ENCODE results near the gene LRRC63. TPM values are rescaled to one million over a fixed set of nuclear protein-coding genes. Genes with fewer than 3 reads are reported as not detected.

The LRRC63 gene
- total RNA-seq, 1 experiment from 2014 or later = not detected

- DNase-seq (ENCODE audit: low spot score) = no peak
- in situ Hi-C loops (cut with HindIII; ENCODE audit: low sequenced_read_pairs) = no loop called here
Measured at GRCh38 chr13:46296115-46296822, 84.5 kb downstream of the LRRC63 start.

- no peak for DNase-seq (ENCODE audit: low spot score)
- in situ Hi-C loops (cut with HindIII; ENCODE audit: low sequenced_read_pairs) = no loop called here
Measured at GRCh38 chr13:46296921-46297320, 85.2 kb downstream of the LRRC63 start.

- DNase-seq (ENCODE audit: low spot score) = no peak
- in situ Hi-C loops (cut with HindIII; ENCODE audit: low sequenced_read_pairs) = no loop called here
Measured at GRCh38 chr13:46297361-46297811, 85.7 kb downstream of the LRRC63 start.

- in situ Hi-C loops (cut with HindIII; ENCODE audit: low sequenced_read_pairs) = no loop called here
- DNase-seq (ENCODE audit: low spot score) = no peak
Measured at GRCh38 chr13:46303742-46304385, 92.1 kb downstream of the LRRC63 start.

- no peak for DNase-seq (ENCODE audit: low spot score)
- in situ Hi-C loops (cut with HindIII; ENCODE audit: low sequenced_read_pairs) = no loop called here
Measured at GRCh38 chr13:46304546-46304945, 92.8 kb downstream of the LRRC63 start.

- in situ Hi-C loops (cut with HindIII; ENCODE audit: low sequenced_read_pairs) = no loop called here
- DNase-seq (ENCODE audit: low spot score) = no peak
Measured at GRCh38 chr13:46307554-46307953, 95.8 kb downstream of the LRRC63 start.

- in situ Hi-C loops (cut with HindIII; ENCODE audit: low sequenced_read_pairs) = no loop called here
- DNase-seq (ENCODE audit: low spot score) = no peak
Measured at GRCh38 chr13:46310066-46310465, 98.3 kb downstream of the LRRC63 start.

GRCh38 chr13:46311217-46311616, 99.5 kb downstream of the LRRC63 start:
- in situ Hi-C loops (cut with HindIII; ENCODE audit: low sequenced_read_pairs) = no loop called here

GRCh38 chr13:46313024-46313423, 101.3 kb downstream of the LRRC63 start:
- DNase-seq (ENCODE audit: low spot score) = no peak
- in situ Hi-C loops (cut with HindIII; ENCODE audit: low sequenced_read_pairs) = no loop called here

More at GRCh38 chr13:46311217-46311616, 99.5 kb downstream of the LRRC63 start:
- no peak for DNase-seq (ENCODE audit: low spot score)

- in situ Hi-C loops (cut with HindIII; ENCODE audit: low sequenced_read_pairs) = no loop called here
- no peak for DNase-seq (ENCODE audit: low spot score)
Measured at GRCh38 chr13:46313432-46314257, 101.9 kb downstream of the LRRC63 start.

GRCh38 chr13:46314587-46314986, 102.9 kb downstream of the LRRC63 start:
- in situ Hi-C loops (cut with HindIII; ENCODE audit: low sequenced_read_pairs) = no loop called here
- no peak for DNase-seq (ENCODE audit: low spot score)

- in situ Hi-C loops (cut with HindIII; ENCODE audit: low sequenced_read_pairs) = no loop called here
Measured at GRCh38 chr13:46315036-46315435, 103.3 kb downstream of the LRRC63 start.

GRCh38 chr13:46315491-46316075, 103.9 kb downstream of the LRRC63 start:
- in situ Hi-C loops (cut with HindIII; ENCODE audit: low sequenced_read_pairs) = no loop called here
- no peak for DNase-seq (ENCODE audit: low spot score)

More at GRCh38 chr13:46315036-46315435, 103.3 kb downstream of the LRRC63 start:
- no peak for DNase-seq (ENCODE audit: low spot score)

- no peak for DNase-seq (ENCODE audit: low spot score)
- in situ Hi-C loops (cut with HindIII; ENCODE audit: low sequenced_read_pairs) = no loop called here
Measured at GRCh38 chr13:46317120-46317519, 105.4 kb downstream of the LRRC63 start.

GRCh38 chr13:46318986-46319385, 107.3 kb downstream of the LRRC63 start:
- no peak for DNase-seq (ENCODE audit: low spot score)
- in situ Hi-C loops (cut with HindIII; ENCODE audit: low sequenced_read_pairs) = no loop called here

- in situ Hi-C loops (cut with HindIII; ENCODE audit: low sequenced_read_pairs) = no loop called here
- DNase-seq (ENCODE audit: low spot score) = no peak
Measured at GRCh38 chr13:46320406-46320805, 108.7 kb downstream of the LRRC63 start.

GRCh38 chr13:46320821-46321220, 109.1 kb downstream of the LRRC63 start:
- in situ Hi-C loops (cut with HindIII; ENCODE audit: low sequenced_read_pairs) = no loop called here
- no peak for DNase-seq (ENCODE audit: low spot score)

GRCh38 chr13:46321494-46322225, 109.9 kb downstream of the LRRC63 start:
- in situ Hi-C loops (cut with HindIII; ENCODE audit: low sequenced_read_pairs) = no loop called here
- peak; percentile 27 for DNase-seq (ENCODE audit: low spot score)

GRCh38 chr13:46324976-46325375, 113.2 kb downstream of the LRRC63 start:
- in situ Hi-C loops (cut with HindIII; ENCODE audit: low sequenced_read_pairs) = no loop called here
- no peak for DNase-seq (ENCODE audit: low spot score)

Measured in G401 (cell line).